Medulla oblongata (tissue), 1 donor: ENCODE results near the gene DHRS4L2.
"Not testable (repeated sequence)": the region's sequence is repeated elsewhere in the genome, so short reads cannot be mapped to it uniquely, and the experiment has no call there.

Source experiments
- DNase-seq: peaks from one replicate; pipeline ENCODE4 v3.0.0-alpha.2; 2015; ENCODE audit errors: extremely low spot score

The DHRS4L2 gene

DNA sequence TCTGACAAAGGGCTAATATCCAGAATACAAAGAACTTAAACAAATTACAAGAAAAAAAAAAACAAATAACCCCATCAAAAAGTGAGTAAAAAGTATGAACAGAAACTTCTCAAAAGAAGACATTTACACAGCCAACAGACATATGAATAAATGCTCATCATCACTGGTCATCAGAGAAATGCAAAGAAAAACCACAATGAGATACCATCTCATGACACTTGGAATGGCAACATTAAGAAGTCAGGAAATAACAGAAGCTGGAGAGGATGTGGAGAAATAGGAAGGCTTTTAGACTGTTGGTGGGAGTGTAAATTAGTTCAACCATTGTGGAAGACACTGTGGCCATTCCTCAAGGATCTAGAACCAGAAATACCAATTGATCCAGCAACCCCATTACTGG, 30.2 kb downstream of the DHRS4L2 start:
- not testable (repeated sequence) for DNase-seq

DNA sequence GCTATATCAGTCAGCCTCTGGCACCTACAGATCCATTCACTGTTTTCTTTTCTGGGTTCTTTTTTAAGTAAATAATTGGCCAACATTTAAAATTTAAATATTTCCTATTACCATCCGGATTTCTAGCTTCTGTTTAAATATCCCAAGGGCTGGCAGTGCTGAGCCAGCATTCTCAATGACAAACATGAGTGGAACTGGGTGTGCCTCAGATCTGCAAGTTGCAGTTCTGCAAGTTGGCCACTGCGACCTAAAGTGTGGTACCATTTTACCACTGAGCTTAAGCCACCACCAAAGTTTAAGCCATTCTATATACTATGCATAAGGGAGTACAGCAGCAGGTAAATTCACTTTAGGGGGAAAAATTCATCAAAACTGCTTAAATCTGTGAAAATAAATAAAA, 31.2 kb downstream of the DHRS4L2 start:
- DNase-seq, result not testable (repeated sequence)

DNA sequence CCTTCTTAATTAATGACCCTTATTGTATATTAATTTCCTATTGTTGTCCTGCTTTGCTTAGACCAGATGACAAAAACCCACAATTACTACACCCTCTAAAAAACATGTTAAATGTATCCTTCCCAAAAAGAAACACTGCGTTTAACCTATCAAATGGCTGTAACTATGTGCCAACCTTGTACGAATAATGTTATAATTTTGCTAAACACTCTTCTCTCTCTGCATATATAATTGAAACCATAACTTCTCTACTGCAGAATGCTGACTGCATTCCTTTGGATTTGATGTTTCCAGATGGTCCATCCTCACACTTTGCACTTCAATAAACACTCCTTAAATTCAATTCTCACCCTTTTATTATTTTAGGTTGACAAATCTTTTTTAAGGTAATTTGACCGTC, 31.8 kb downstream of the DHRS4L2 start:
- DNase-seq, result not testable (repeated sequence)

- not testable (repeated sequence) for DNase-seq
Measured at GRCh38 chr14:24024939-24025418, 36.2 kb downstream of the DHRS4L2 start.

- DNase-seq, result not testable (repeated sequence)
Measured at GRCh38 chr14:24029687-24030086, 41.0 kb downstream of the DHRS4L2 start.

- DNase-seq, result not testable (repeated sequence)
Measured at GRCh38 chr14:24031331-24031730, 42.6 kb downstream of the DHRS4L2 start.

DNA sequence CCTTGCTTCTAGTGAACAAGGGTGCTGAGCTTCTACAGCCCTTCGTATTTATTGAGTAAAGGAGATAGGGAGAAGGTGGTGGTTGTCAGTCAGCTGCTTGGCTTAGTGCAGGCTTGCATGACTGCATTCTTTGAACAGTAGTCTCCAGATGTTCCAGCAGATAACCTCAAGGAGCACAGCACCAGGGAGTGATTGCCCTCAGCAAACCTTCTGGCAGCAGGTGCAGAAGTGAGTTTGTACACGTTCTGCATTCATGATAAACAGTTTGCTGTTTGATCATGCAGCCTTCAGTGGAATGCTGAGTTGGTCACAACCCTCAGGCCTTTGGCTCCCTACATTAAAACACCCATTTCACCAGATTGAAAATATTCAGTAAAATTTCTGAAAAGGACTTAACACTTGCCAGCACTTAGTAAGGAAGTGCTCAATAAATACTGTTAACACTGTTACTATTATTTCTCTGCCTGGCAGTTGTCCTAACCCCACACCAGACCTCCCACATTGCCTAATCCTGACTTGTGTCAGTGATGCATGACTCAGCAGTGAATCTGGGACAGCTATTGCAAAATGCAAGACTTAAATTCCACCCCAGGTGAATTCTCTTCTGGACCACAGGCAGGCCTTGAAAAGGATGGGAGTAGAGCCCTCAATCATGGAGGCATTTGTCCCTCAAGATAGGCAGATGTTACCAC, 44.1 kb downstream of the DHRS4L2 start:
- no peak for DNase-seq

DNA sequence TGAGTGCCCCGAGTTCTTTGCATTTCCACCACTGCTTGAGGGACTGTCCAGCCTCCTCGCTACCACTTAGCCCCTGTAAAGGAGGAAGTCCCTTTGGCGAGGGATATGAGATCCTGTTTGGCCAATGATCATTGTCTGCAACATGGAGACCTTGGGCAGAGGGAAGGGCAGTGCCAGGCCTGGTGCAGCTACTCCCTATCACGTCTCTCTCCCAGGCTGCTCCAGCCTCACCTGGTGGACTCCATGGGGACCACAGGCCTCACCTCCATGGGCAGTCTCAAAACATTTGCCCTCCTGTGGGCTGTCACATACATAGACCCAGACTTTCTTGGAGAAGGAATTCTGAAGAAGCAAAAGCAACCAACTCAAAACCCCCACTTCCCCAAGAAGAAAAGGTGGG, 47.0 kb downstream of the DHRS4L2 start:
- DNase-seq, result not testable (repeated sequence)

GRCh38 chr14:24036169-24036962, 47.6 kb downstream of the DHRS4L2 start:
- DNase-seq, result peak; percentile 85

DNA sequence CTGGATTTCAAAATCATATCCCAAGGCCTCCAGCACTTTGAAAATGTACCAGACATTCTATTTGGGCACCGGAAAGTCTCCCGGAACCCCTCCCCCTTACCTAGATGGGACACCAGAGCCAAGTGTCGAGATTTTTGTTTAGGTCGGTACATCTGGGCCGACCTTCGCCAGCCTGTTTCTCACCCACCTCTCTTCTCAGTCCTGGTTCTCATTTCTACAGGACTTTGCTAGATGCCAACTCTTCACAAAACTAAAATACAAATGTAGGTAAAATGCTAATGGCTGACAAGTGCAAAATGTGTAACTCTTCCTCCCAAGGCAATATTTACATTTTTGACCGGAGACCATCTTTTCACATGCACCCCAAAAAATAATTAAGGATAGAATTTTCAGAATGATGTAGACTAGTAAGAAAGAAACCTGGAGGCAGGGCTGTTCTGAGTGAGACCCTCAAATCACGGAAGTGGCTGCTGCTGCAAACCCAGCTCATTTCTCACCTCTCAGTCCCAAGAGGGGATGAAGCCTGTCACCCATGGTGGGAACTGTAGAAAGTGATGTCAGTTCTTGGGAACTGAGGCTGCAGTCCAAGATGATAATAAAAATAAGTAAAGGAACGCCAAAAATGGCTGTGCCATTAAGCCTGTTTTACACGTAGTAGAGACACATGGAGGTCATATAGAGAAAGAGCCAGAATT, 48.4 kb downstream of the DHRS4L2 start:
- not testable (repeated sequence) for DNase-seq

DNA sequence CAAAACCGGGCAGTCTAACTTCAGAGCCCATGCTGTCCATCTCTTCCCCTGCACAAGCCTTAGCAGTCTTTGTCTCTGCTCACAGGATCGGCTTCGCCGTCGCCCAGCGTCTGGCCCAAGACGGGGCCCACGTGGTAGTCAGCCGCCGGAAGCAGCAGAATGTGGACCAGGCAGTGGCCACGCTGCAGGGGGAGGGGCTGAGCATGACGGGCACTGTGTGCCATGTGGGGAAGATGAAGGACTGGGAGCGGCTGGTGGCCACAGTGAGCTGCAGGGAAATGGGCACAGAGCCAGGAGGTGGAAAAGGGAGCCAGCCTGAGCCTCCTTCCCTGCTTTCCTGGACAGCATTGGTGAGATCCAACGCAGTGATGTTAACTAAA, 48.9 kb downstream of the DHRS4L2 start:
- no peak for DNase-seq

GRCh38 chr14:24038686-24039085, 50.0 kb downstream of the DHRS4L2 start:
- no peak for DNase-seq

GRCh38 chr14:24040692-24041091, 52.0 kb downstream of the DHRS4L2 start:
- no peak for DNase-seq

GRCh38 chr14:24042746-24043145, 54.0 kb downstream of the DHRS4L2 start:
- DNase-seq, result no peak

GRCh38 chr14:24049002-24049401, 60.3 kb downstream of the DHRS4L2 start:
- not testable (repeated sequence) for DNase-seq

DNA sequence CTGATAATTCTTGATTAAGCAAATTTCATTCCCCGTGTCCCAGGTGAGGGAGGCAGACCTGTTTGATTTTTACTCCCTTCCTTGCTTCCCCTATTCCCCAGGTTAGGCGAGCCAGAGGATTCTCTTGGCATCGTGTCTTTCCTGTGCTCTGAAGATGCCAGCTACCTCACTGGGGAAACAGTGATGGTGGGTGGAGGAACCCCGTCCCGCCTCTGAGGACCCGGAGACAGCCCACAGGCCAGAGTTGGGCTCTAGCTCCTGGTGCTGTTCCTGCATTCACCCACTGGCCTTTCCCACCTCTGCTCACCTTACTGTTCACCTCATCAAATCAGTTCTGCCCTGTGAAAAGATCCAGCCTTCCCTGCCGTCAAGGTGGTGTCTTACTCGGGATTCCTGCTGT, 62.0 kb downstream of the DHRS4L2 start:
- DNase-seq, result not testable (repeated sequence)

DNA sequence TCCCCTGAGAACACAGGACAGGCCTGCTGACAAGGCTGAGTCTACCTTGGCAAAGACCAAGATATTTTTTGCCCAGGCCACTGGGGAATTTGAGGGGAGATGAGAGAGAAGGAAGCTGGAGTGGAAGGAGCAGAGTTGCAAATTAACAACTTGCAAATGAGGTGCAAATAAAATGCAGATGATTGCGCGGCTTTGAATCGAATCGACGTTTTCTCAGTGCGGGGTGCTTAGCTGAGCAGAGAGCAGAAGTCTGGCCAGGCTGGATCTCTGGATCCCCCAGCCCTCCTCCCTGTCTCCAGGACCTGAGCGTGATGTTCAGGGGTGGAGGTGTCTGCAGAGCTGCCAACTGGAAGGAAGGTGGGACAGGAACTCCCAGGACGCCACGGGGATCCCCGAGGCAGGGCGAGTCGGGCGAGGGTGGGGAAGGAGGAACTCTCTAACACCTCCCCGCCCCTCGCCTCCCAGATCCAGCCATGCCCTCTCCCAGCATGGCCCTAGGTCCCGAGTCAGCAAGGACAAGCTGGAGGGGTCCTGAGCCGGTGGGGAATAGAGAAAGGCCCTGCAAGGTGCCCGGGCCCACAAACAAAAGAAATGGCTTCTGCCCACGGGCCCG, 62.6 kb downstream of the DHRS4L2 start:
- peak; percentile 31 for DNase-seq

DNA sequence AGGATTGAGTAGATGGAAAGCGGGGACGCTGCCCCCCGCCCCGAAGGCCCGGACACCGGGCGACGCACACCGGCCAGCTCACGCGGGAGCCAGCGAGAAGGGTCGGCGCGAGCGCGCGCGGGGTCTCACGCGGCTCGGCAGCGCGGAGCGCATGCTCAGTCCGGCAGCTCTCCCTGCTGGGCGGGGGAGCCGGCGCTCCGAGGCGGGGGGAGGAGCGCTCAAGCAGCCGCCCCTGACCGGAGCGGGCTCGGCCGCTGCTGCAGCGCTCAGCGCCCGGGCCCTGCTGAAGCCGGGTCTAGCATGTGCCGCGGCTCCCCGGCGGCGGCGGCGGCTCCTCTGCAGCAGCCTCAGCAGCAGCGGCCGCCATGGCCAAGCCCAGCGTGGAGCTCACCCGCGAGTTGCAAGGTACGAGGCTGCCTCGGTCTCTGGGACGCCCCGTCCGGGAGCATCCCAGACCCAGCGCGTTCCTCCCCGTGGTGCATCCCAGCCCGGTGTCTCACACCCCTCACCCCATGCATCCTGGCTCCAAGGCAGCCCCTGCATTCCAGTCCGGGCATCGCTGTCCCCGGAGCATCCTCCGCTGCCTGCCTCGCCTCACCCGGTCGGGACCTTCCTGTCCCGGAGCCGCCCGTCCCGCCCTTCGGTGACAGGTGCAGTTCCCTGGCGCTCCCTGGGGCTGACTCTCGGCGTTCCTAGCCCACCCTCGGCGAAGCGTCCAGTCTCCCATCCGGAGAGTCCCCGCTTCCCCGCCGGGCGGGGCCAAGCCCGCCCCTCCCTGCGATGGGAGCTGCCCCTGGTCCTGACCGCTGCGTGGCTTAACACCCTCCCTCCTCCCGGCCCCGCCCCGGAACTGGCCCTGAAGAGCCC, 63.3 kb downstream of the DHRS4L2 start, which contains the start of gene CARMIL3:
Gene CARMIL3 (plus strand): TSS at position 221 of the 867 bp plus-strand sequence. CDS start 145 bp downstream, at position 366.
- DNase-seq, result peak; percentile 88

DNA sequence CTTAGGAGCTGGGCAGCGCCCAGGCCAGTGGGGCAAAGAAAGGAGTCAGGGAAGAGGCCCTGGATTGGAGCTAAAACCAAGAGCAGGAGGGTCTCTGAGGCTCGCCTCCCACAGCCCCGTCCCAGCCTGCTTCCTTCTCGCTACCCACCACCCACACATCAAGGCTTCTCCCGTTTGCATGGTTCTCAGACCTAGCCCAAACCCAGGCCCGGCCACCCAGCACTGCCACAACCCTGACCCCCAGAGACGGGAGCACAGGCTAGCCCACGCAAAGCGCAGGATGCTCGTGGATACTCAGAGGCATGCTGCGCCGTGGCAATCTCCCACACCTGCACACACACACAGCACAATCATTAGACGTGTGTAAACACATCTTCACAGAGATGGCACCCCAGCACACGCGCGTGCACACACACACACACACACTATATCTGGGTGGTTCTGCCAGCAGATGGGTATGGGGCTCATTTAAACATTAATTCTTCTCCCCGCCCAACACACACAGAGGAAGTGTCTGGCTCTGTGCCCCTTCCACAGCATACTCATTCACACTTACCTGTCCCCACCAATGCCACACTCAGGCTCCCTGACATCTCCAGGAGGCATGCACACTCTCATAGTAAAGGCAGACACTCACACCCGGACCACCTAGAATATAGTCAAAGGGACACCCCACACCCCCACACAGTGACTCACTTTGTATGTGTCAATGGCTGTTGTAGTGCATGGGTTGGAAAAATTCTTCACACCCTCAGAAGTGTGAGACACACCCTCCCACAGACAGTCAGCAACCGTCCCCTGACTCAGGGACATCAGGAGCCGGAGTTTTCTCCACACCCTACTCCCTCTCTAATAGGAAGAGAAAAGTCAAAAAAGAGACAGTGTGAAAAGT, 64.2 kb downstream of the DHRS4L2 start:
- no peak for DNase-seq
